IMR-90 (cell line): ENCODE measurements around the gene MACROD1. TPM values are rescaled to one million over a fixed set of nuclear protein-coding genes. Genes with fewer than 3 reads are reported as not detected.

ENCODE experiments used
- ATAC-seq: fragments of 200-7000 bp; cut with Tn5 transposase; 2 replicates; pipeline ENCODE4 v1.9.1; 2020; ENCODE audit warnings: low read depth, mild to moderate bottlenecking, moderate library complexity
- BruUV-seq: library from RNA; stranded (reverse); fragments of 400-500 nt; replicated peaks from 2 replicates; lab custom pipeline; 2021; lab: Mats Ljungman, UMichigan
- CTCF ChIA-PET: fragments of 300-600 bp; formaldehyde crosslinking; extraction: SDS; loops from one replicate; lab custom pipeline; 2021; ENCODE audit warnings: antibody characterized with exemption; lab: Yijun Ruan, JAX
- POLR2A ChIA-PET: fragments of 300-600 bp; sonication (Branson Sonifier 250); formaldehyde crosslinking; loops from one replicate; lab custom pipeline; 2022; ENCODE audit warnings: antibody characterized with exemption; ENCODE audit not compliant: unreplicated experiment; lab: Charles Lee
- DNase-seq: peaks from one replicate; pipeline ENCODE4 v3.0.0; 2013
- H2AFZ ChIP-seq: replicated peaks from 2 replicates; pipeline ENCODE3; 2013; ENCODE audit warnings: low read length, mild to moderate bottlenecking; ENCODE audit not compliant: poor library complexity
- H2AK5ac ChIP-seq: 2 replicates; pipeline ENCODE4 v1.6.1; 2013; ENCODE audit warnings: low read depth, low read length, inconsistent platforms
- H2AK9ac ChIP-seq: replicated peaks from 2 replicates; pipeline ENCODE3; 2013; ENCODE audit warnings: mild to moderate bottlenecking, low read depth, low read length, moderate library complexity; ENCODE audit not compliant: poor library complexity
- H2BK120ac ChIP-seq: 2 replicates; pipeline ENCODE4 v1.6.1; 2013; ENCODE audit warnings: low read depth, low read length, inconsistent platforms
- H2BK15ac ChIP-seq: 3 replicates; pipeline ENCODE4 v1.6.1; 2013; ENCODE audit warnings: low read depth, low read length, inconsistent platforms
- H2BK20ac ChIP-seq: 2 replicates; pipeline ENCODE4 v1.6.1; 2013; ENCODE audit warnings: low read depth, mild to moderate bottlenecking, inconsistent platforms, low read length, moderate library complexity
- H2BK5ac ChIP-seq: 2 replicates; pipeline ENCODE4 v1.6.1; 2013; ENCODE audit warnings: mild to moderate bottlenecking, low read depth, low read length, inconsistent platforms; ENCODE audit not compliant: poor library complexity, severe bottlenecking
- H3K14ac ChIP-seq: replicated peaks from 2 replicates; pipeline ENCODE4 v1.6.1; 2013; ENCODE audit warnings: low read depth, low read length, inconsistent platforms
- H3K18ac ChIP-seq: 2 replicates; pipeline ENCODE4 v1.6.1; 2013; ENCODE audit warnings: low read depth, low read length, control low read depth
- H3K23ac ChIP-seq: 2 replicates; pipeline ENCODE4 v1.6.1; 2013; ENCODE audit warnings: low read depth, low read length, inconsistent platforms
- H3K27ac ChIP-seq: 2 replicates; pipeline ENCODE4 v1.5.1; 2013; ENCODE audit warnings: mild to moderate bottlenecking, control low read depth, low read length; ENCODE audit not compliant: insufficient read depth
- H3K27me3 ChIP-seq: 2 replicates; pipeline ENCODE4 v1.6.1; 2013; ENCODE audit warnings: low read length; ENCODE audit not compliant: control insufficient read depth, insufficient read depth
- H3K36me3 ChIP-seq: 2 replicates; pipeline ENCODE4 v1.6.1; 2013; ENCODE audit warnings: low read length, mixed read lengths; ENCODE audit not compliant: control insufficient read depth, insufficient read depth
- H3K4ac ChIP-seq: 2 replicates; pipeline ENCODE4 v1.6.1; 2013; ENCODE audit warnings: low read depth, low read length, inconsistent platforms
- H3K4me1 ChIP-seq: 2 replicates; pipeline ENCODE4 v1.6.1; 2013; ENCODE audit warnings: low read length, mixed read lengths; ENCODE audit not compliant: control insufficient read depth, insufficient read depth
- H3K4me2 ChIP-seq: 2 replicates; pipeline ENCODE4 v1.6.1; 2013; ENCODE audit warnings: low read depth, mild to moderate bottlenecking, control low read depth, low read length, moderate library complexity
- H3K4me3 ChIP-seq: 2 replicates; pipeline ENCODE4 v1.5.1; 2013; ENCODE audit warnings: low read depth, mild to moderate bottlenecking, control low read depth, low read length, moderate library complexity; ENCODE audit not compliant: insufficient read depth
- H3K56ac ChIP-seq: 2 replicates; pipeline ENCODE4 v1.6.1; 2013; ENCODE audit warnings: low read length, inconsistent platforms; ENCODE audit not compliant: insufficient read depth; ENCODE audit errors: extremely low read depth
- H3K79me1 ChIP-seq, 2 experiments: 2 replicates each; pipeline ENCODE4 v1.6.1; 2013; ENCODE audit warnings: low read length in 2 of 2, inconsistent platforms in 1 of 2, low read depth in 1 of 2
- H3K9ac ChIP-seq: 2 replicates; pipeline ENCODE4 v1.6.1; 2013; ENCODE audit warnings: low read depth, low read length, control low read depth
- H3K9me1 ChIP-seq: 2 replicates; pipeline ENCODE4 v1.6.1; 2013; ENCODE audit warnings: low read length, inconsistent platforms; ENCODE audit not compliant: insufficient read depth
- H3K9me3 ChIP-seq: 2 replicates; pipeline ENCODE4 v1.6.1; 2013; ENCODE audit warnings: low read length; ENCODE audit not compliant: control insufficient read depth, insufficient read depth
- H4K20me1 ChIP-seq: 2 replicates; pipeline ENCODE4 v1.6.1; 2013; ENCODE audit warnings: low read length, inconsistent platforms; ENCODE audit not compliant: insufficient read depth
- H4K5ac ChIP-seq: 2 replicates; pipeline ENCODE4 v1.6.1; 2013; ENCODE audit warnings: mild to moderate bottlenecking, low read depth, low read length, control low read depth
- H4K8ac ChIP-seq, 2 experiments: 2 replicates each; pipeline ENCODE4 v1.6.1; 2013; ENCODE audit warnings: low read depth in 2 of 2, low read length in 2 of 2, control low read depth in 1 of 2, inconsistent platforms in 1 of 2
- H4K91ac ChIP-seq: 2 replicates; pipeline ENCODE4 v1.6.1; 2013; ENCODE audit warnings: low read depth, low read length, inconsistent platforms; ENCODE audit not compliant: insufficient read depth
- BHLHE40 ChIP-seq: fragments of 150-350 bp; IDR thresholded peaks from 2 replicates; pipeline ENCODE4 v1.6.1; 2016; ENCODE audit warnings: mild to moderate bottlenecking, low read depth, low read length
- CEBPB ChIP-seq: IDR thresholded peaks from 2 replicates; pipeline ENCODE4 v1.6.1; 2012; ENCODE audit warnings: low read depth, low read length, improper control_type of control experiment
- MAFK ChIP-seq: IDR thresholded peaks from 2 replicates; pipeline ENCODE4 v1.6.1; 2012; ENCODE audit warnings: low read depth, low read length, improper control_type of control experiment
- MXI1 ChIP-seq: IDR thresholded peaks from 2 replicates; pipeline ENCODE4 v1.6.1; 2012; ENCODE audit warnings: low read depth, mild to moderate bottlenecking, low read length, moderate library complexity, borderline replicate concordance
- POLR2A ChIP-seq: IDR thresholded peaks from 2 replicates; pipeline ENCODE4 v1.6.1; 2012; ENCODE audit warnings: mild to moderate bottlenecking, low read depth, low read length
- WGBS, 2 experiments: methylation state at CpG; one replicate each; pipeline versions ENCODE4 v1.1.5 to v1.1.7; 2013; ENCODE audit warnings: missing lambda C conversion rate in 2 of 2; ENCODE audit not compliant: insufficient read length in 1 of 2; ENCODE audit errors: extremely low coverage in 2 of 2; 5-methylcytosine and 5-hydroxymethylcytosine counted together
- dilution Hi-C: fragments of 300-500 bp; cut with HindIII; formaldehyde crosslinking; loops from one replicate; pipeline ENCODE4 v1.14.3; 2018; ENCODE audit warnings: low sequenced_read_pairs; ENCODE audit not compliant: unreplicated experiment
- in situ Hi-C: fragments of 300-500 bp; cut with MboI; formaldehyde crosslinking; loops from 3 replicates; pipeline ENCODE4 v1.14.3; 2019; ENCODE audit warnings: low sequenced_read_pairs, inconsistent platforms, mixed read lengths
- intact Hi-C: fragments of 100-400 bp; cut with micrococcal nuclease; formaldehyde crosslinking; loops from 2 replicates; pipeline ENCODE4 v1.10.0; 2022
- polyA plus RNA-seq, 3 experiments: library from polyadenylated mRNA; depleted of rRNA; stranded (reverse); fragments of >200 nt; gene quantifications; 2 replicates each; pipeline ENCODE4 v1.2.3, GENCODE V29; 2012; ENCODE audit warnings: low replicate concordance in 1 of 3
- total RNA-seq: library from RNA; depleted of rRNA; stranded (reverse); fragments of >200 nt; gene quantifications from 2 replicates; pipeline ENCODE4 v1.2.3, GENCODE V29; 2012
- TF ChIP-seq, protein P1 (sequence below): fragments of 150-350 bp; IDR thresholded peaks from 2 replicates; pipeline ENCODE4 v1.6.1; 2016; ENCODE audit warnings: low read depth, mild to moderate bottlenecking, low read length, moderate library complexity, borderline replicate concordance

Gene MACROD1
- total and polyA plus RNA-seq, 2 of the 4 experiments (the other 2 are of a cell fraction), result 2.5 to 9.3 TPM

DNA sequence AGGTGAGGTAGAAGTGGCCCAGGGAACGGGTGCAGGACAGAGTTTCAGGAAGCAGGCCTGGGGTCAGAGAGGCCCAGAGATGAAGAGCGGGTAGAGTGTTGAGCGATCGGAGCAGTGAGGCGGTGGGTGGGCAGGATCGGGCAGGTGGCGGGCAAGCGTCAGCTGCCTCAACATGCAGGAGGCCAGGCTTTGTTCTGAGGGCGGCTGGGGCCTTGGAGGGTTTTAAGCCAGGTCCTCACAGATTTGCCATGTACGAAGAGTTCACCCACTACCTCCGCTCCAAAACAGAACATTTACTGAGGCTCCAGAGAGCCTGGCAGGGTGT is 100.8 kb downstream of the MACROD1 start:
- H3K27me3 ChIP-seq, result peaks cover 7% of the 10 kb centered on the region; the same call in 1 of the 2 replicates
- WGBS, 2 experiments, result no CpG with 5 or more reads among the region's 11 CpGs
- H3K79me1 ChIP-seq, result no peaks in the 10 kb centered on the region
- ChIA-PET CTCF (no interaction called here), POLR2A (no interaction called here)
- H3K18ac ChIP-seq, result no peak overlapping the region
- TF ChIP-seq MXI1 (no peak), CEBPB (no peak), POLR2A (no peak), BHLHE40 (no peak), MAFK (no peak)
- TF ChIP-seq, protein P1, sequence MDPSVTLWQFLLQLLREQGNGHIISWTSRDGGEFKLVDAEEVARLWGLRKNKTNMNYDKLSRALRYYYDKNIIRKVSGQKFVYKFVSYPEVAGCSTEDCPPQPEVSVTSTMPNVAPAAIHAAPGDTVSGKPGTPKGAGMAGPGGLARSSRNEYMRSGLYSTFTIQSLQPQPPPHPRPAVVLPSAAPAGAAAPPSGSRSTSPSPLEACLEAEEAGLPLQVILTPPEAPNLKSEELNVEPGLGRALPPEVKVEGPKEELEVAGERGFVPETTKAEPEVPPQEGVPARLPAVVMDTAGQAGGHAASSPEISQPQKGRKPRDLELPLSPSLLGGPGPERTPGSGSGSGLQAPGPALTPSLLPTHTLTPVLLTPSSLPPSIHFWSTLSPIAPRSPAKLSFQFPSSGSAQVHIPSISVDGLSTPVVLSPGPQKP, result no peak
- H2AK9ac ChIP-seq, result no peak overlapping the region
- H2BK5ac ChIP-seq, result no peak overlapping the region
- peaks cover 3% of the 10 kb centered on the region; the same call in 1 of the 2 replicates for H3K9me1 ChIP-seq
- no peak for ATAC-seq
- no peak overlapping the region for H4K8ac ChIP-seq
- no peak overlapping the region for H3K56ac ChIP-seq
- no peak overlapping the region for H4K91ac ChIP-seq
- no peak overlapping the region for H3K23ac ChIP-seq
- no peak overlapping the region for H3K4me3 ChIP-seq
- no peak for DNase-seq
- H2AK5ac ChIP-seq, result no peak overlapping the region
- intact Hi-C loops (no loop called here), in situ Hi-C loops (no loop called here), dilution Hi-C loops (no loop called here)
- H3K36me3 ChIP-seq, result no peaks in the 10 kb centered on the region
- H3K14ac ChIP-seq, result no peak overlapping the region
- no peak overlapping the region for H4K5ac ChIP-seq
- H3K4me1 ChIP-seq, result peaks cover 3% of the 10 kb centered on the region; the same call in 1 of the 2 replicates
- BruUV-seq, result no TSS peak
- H2BK120ac ChIP-seq, result no peak overlapping the region
- H3K4ac ChIP-seq, result no peak overlapping the region
- H4K20me1 ChIP-seq, result no peaks in the 10 kb centered on the region; the same call in none of the 2 replicates
- no peak overlapping the region for H2AFZ ChIP-seq
- no peak overlapping the region for H3K4me2 ChIP-seq
- no peak overlapping the region for H2BK15ac ChIP-seq
- H3K27ac ChIP-seq, result no peak overlapping the region
- no peak overlapping the region for H3K9ac ChIP-seq
- no peak overlapping the region for H2BK20ac ChIP-seq
- no peaks in the 10 kb centered on the region for H3K9me3 ChIP-seq
